ENCODE measurements around the gene MRFAP1L1.

Gene MRFAP1L1

DNA sequence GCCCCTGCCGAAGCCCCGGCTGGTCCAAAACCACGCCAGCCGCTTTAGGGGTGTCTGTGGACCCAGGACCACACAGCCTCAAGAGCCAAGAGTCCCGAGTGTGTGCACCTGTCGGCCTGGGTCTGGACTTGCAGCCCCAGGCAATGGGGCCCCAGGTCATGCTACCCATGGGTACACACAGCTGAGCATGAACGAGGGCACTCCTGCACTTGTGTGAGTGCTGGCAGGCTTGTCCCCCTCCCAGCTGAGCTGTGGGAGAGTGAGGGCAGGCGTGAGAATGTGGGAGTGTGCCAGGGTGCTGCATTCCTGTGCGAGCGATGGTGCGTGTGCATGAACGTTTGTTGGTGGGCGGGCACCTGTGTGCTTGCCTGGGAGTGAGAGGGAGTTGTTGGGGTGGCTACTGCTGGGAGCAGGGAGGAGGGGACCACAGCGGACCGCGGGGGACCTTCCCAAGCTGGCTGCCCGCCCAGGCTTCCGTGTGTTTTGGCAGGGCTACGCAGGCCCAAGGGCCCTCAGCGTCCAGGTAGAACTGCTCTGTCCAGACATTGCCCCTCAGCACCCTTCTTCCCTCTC is 37.1 kb upstream of the MRFAP1L1 start:
- ChIA-PET POLR2A (no interaction called here), CTCF (no interaction called here)
- Histone ChIP-seq H3K4me3 (ENCODE audit: low read depth, low read length) (no peak overlapping the region), H3K27ac (ENCODE audit: extremely low read depth, low read depth, low read length) (no peak overlapping the region), H3K36me3 (ENCODE audit: control insufficient read depth in 2 of 2, insufficient read depth in 1 of 2, low read length in 2 of 2) (no peaks in the 10 kb centered on the region), H3K4me1 (ENCODE audit: control insufficient read depth, insufficient read depth, low read length) (no peaks in the 10 kb centered on the region), H3K9me3 (ENCODE audit: control insufficient read depth, insufficient read depth, low read depth, low read length) (no peaks in the 10 kb centered on the region)
- no peak for TF ChIP-seq ZNF549 (tag by site-specific recombination; IDR thresholded peaks at IDR 0.05)
- peak; percentile 74 for TF ChIP-seq EGR2 (tag by site-specific recombination; IDR thresholded peaks at IDR 0.05; ENCODE audit: low read depth)
- TF ChIP-seq ZFHX2 (tag by site-specific recombination; conservative IDR thresholded peaks at IDR 0.05), result peak; percentile 93

DNA sequence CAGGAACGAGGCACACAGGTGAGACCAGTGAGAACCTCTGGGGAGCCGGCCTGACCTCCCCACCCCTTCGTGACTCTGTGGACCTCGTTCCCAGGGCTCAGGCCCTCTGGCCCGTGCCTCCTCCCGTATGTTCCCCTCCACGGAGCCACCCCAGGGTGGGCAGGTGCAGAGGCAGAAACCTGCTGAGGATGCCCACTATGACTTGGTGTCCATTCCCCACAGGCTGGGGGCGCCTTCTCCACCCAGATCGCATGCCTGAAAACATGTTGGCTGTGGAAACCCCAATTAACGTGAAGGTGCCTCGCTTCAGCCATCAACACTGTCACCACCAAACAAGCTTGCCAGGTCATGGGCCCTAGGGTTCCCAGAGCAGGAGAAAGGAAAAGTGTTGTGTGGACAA is 33.3 kb upstream of the MRFAP1L1 start:
- no peak overlapping the region for H3K4me3 ChIP-seq (ENCODE audit: low read depth, low read length)
- no peak for TF ChIP-seq ZNF707 (tag by site-specific recombination; IDR thresholded peaks at IDR 0.05)
- no peak for TF ChIP-seq ZNF670 (tag by site-specific recombination; IDR thresholded peaks at IDR 0.05; ENCODE audit: low read depth)
- no peak for TF ChIP-seq ZFP37 (tag by site-specific recombination; IDR thresholded peaks at IDR 0.05)
- no peak for TF ChIP-seq ZNF654 (tag by site-specific recombination; IDR thresholded peaks at IDR 0.05; ENCODE audit: low read depth)
- no peak for TF ChIP-seq ZNF404 (tag by site-specific recombination; IDR thresholded peaks at IDR 0.05)
- TF ChIP-seq ZNF621 (tag by site-specific recombination; IDR thresholded peaks at IDR 0.05), result no peak
- TF ChIP-seq MZF1 (tag by site-specific recombination; IDR thresholded peaks at IDR 0.05; ENCODE audit: borderline replicate concordance), result no peak
- TF ChIP-seq, protein P1, sequence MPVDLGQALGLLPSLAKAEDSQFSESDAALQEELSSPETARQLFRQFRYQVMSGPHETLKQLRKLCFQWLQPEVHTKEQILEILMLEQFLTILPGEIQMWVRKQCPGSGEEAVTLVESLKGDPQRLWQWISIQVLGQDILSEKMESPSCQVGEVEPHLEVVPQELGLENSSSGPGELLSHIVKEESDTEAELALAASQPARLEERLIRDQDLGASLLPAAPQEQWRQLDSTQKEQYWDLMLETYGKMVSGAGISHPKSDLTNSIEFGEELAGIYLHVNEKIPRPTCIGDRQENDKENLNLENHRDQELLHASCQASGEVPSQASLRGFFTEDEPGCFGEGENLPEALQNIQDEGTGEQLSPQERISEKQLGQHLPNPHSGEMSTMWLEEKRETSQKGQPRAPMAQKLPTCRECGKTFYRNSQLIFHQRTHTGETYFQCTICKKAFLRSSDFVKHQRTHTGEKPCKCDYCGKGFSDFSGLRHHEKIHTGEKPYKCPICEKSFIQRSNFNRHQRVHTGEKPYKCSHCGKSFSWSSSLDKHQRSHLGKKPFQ (tag by site-specific recombination; IDR thresholded peaks at IDR 0.05), result no peak
- TF ChIP-seq KLF7 (tag by site-specific recombination; IDR thresholded peaks at IDR 0.05; ENCODE audit: borderline replicate concordance), result no peak
- TF ChIP-seq KLF16 (tag by site-specific recombination; IDR thresholded peaks at IDR 0.05), result no peak
- TF ChIP-seq ZBTB17 (tag by site-specific recombination; IDR thresholded peaks at IDR 0.05), result no peak
- no peak for TF ChIP-seq ZNF214 (tag by site-specific recombination; IDR thresholded peaks at IDR 0.05; ENCODE audit: borderline replicate concordance)
- TF ChIP-seq HOXA7 (CRISPR knock-in tag; IDR thresholded peaks at IDR 0.05; ENCODE audit: borderline replicate concordance), result no peak
- TF ChIP-seq FEZF1 (tag by site-specific recombination; IDR thresholded peaks at IDR 0.05), result no peak
- TF ChIP-seq SALL2 (tag by site-specific recombination; IDR thresholded peaks at IDR 0.05; ENCODE audit: borderline replicate concordance), result no peak
- TF ChIP-seq, protein P2, sequence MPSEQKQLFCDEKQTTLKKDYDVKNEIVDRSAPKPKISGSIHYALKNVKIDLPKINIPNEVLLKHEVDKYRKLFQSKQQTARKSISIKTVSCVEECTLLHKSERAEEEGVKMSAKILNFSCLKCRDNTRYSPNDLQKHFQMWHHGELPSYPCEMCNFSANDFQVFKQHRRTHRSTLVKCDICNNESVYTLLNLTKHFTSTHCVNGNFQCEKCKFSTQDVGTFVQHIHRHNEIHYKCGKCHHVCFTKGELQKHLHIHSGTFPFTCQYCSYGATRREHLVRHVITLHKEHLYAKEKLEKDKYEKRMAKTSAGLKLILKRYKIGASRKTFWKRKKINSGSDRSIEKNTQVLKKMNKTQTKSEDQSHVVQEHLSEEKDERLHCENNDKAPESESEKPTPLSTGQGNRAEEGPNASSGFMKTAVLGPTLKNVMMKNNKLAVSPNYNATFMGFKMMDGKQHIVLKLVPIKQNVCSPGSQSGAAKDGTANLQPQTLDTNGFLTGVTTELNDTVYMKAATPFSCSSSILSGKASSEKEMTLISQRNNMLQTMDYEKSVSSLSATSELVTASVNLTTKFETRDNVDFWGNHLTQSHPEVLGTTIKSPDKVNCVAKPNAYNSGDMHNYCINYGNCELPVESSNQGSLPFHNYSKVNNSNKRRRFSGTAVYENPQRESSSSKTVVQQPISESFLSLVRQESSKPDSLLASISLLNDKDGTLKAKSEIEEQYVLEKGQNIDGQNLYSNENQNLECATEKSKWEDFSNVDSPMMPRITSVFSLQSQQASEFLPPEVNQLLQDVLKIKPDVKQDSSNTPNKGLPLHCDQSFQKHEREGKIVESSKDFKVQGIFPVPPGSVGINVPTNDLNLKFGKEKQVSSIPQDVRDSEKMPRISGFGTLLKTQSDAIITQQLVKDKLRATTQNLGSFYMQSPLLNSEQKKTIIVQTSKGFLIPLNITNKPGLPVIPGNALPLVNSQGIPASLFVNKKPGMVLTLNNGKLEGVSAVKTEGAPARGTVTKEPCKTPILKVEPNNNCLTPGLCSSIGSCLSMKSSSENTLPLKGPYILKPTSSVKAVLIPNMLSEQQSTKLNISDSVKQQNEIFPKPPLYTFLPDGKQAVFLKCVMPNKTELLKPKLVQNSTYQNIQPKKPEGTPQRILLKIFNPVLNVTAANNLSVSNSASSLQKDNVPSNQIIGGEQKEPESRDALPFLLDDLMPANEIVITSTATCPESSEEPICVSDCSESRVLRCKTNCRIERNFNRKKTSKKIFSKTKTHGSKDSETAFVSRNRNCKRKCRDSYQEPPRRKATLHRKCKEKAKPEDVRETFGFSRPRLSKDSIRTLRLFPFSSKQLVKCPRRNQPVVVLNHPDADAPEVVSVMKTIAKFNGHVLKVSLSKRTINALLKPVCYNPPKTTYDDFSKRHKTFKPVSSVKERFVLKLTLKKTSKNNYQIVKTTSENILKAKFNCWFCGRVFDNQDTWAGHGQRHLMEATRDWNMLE (tag by site-specific recombination; conservative IDR thresholded peaks at IDR 0.05; ENCODE audit: low read depth), result no peak
- no peak for TF ChIP-seq ZNF2 (tag by site-specific recombination; IDR thresholded peaks at IDR 0.05)
- no peaks in the 10 kb centered on the region for H3K9me3 ChIP-seq (ENCODE audit: control insufficient read depth, insufficient read depth, low read depth, low read length)
- POLR2A ChIA-PET, result no interaction called here
- no peak overlapping the region for H3K27ac ChIP-seq (ENCODE audit: extremely low read depth, low read depth, low read length)
- H3K36me3 ChIP-seq (ENCODE audit: control insufficient read depth in 2 of 2, insufficient read depth in 1 of 2, low read length in 2 of 2), result no peaks in the 10 kb centered on the region
- CTCF ChIA-PET, result interaction anchor here (0.7 kb wide), 1 partner anchor 299 kb away, joined by 5 read pairs; no protein-coding TSS in a partner anchor
- H3K4me1 ChIP-seq (ENCODE audit: control insufficient read depth, insufficient read depth, low read length), result no peaks in the 10 kb centered on the region

All from HEK293 (cell line).